ENCODE data around the gene KRTAP22-1.

The KRTAP22-1 gene

DNA sequence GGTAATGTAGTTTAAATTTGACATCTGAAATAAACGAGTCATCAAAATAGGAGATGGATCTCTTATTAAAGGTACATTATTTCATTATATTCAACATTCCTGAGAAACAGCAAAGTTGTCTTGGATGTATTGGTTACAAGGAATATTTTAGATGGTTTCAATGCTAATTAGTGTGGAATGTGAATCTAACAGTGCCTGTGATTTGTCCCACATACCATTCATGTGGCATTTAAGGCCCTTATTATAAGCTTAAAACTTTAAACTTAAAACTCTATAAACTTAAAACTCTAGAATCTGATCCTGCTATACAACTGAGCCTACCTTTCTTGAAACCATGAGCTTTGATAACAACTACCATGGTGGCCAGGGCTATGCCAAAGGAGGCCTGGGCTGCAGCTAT is at the start of gene KRTAP22-1:
Gene KRTAP22-1 (plus strand): TSS at position 301 of the 400 bp plus-strand sequence.
- no peak for DNase-seq

DNA sequence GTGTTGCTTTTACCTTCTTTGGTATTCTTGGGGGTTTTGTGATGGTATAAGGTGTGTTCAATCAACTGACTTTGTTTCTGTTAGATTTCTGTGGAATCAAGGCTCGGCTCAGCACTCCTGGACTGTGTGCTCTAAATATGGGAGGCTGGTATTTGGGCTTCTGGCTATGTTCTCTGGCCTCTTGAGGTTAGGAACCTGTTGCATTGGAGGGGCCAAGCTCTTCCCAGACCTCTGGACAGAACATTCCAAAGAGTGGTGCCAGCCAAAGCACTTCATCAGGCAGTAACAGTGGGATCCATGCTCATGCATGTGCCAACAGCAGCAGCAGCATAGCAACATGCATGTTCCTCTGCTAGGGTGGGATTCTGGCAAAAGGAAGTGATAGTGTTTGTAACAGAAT is 48.1 kb upstream of the KRTAP22-1 start:
- no peak for DNase-seq

GRCh38 chr21:30555095-30555494 is 45.8 kb upstream of the KRTAP22-1 start:
- DNase-seq, result no peak

- DNase-seq, result no peak
Measured at GRCh38 chr21:30561264-30561895, 39.5 kb upstream of the KRTAP22-1 start, which contains the start of gene KRTAP19-7. Gene KRTAP19-7, minus strand, starts transcription at chr21:30561314. Its CDS starts 25 bp downstream, at chr21:30561289.

DNA sequence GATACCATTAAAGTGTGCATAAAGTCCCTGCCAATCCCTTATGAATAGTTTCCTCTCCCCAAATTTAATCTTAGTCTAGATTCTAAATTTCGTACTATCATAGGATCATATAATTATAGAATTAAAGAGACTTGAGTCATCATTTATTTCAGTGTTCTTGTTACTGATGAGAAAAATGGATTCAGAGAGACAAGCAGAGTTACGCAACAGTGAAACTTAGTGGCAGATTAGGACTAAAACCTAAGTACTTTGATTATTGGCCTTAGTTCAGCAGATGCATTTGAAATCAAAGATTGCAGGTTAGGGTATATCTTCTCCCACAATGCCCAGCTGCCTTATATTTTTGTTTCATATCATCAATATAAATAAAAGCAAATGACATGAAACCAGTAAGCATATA is 38.9 kb upstream of the KRTAP22-1 start:
- DNase-seq, result no peak

DNA sequence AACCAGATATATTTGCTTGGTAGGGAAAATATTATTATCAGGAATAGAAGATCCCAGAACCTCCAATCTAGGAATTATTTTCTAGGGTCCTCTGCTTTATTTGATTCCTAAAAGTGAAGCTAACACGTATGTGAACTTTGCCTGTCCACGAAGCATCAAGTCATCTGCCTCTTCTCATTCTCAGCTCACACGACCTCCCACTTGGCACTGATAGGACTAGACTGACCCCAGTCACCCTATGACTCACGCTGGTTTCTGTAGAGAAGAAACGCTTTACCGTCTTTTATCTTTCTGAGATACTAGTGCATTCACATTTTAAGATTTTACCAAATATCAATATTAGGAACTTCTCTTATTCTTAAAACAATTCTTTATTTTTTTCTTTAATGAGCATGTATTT is 37.8 kb upstream of the KRTAP22-1 start:
- DNase-seq, result no peak

GRCh38 chr21:30563630-30564029 is 37.3 kb upstream of the KRTAP22-1 start:
- no peak for DNase-seq

GRCh38 chr21:30567617-30568016 is 33.3 kb upstream of the KRTAP22-1 start:
- DNase-seq, result no peak

DNA sequence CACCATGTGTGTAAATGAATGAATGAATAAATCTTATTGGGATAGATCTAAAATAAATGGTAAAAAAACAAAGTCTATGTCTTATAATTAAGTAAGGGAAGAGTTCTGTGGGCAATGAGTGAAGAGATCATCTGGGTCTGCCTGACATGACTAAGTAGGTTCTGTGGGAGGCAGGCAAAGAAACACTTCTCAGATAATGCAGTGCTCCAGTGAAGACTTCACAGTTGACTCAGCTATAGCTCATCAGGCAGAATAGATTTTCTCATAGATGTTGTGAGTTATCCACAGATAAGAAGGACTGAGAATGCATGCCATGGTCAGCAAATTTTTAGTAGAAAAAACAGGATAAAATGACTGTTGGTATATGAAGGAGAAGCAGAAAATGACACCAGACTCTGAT is 23.1 kb upstream of the KRTAP22-1 start:
- DNase-seq, result no peak

- no peak for DNase-seq
Measured at GRCh38 chr21:30579346-30579745, 21.5 kb upstream of the KRTAP22-1 start.

GRCh38 chr21:30580132-30580531 is 20.8 kb upstream of the KRTAP22-1 start:
- DNase-seq, result no peak

GRCh38 chr21:30582870-30583269 is 18.0 kb upstream of the KRTAP22-1 start:
- no peak for DNase-seq

- DNase-seq, result no peak
Measured at GRCh38 chr21:30590297-30590696, 10.6 kb upstream of the KRTAP22-1 start, which contains the start of gene KRTAP22-2. Gene KRTAP22-2, minus strand, starts transcription at chr21:30590397.

DNA sequence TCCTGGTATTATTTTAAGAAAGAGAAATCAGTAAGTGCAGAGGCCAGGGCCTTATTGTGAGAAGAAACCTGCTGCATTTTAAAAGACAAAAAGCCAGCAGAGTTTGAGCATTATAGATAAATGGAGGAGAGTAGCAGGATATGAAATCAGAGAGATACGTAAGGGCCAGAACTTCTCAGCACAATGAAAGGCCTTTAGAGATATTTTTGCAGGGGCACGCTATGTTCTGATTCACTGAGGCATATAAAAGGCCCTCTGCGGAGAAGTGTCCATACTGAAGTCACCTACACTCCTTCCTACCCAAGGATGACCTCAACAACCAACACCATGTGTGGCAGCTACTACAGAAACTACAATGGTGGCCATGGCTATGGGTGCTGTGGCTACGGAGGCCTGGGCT is 8.7 kb upstream of the KRTAP22-1 start, which contains the start of gene KRTAP6-3:
Gene KRTAP6-3 (plus strand): TSS at position 301 of the 400 bp plus-strand sequence. CDS start 6 bp downstream, at position 307.
- DNase-seq, result no peak

GRCh38 chr21:30598802-30599201 is 2.1 kb upstream of the KRTAP22-1 start, which contains the start of gene KRTAP6-2:
Gene KRTAP6-2, minus strand, starts transcription at chr21:30598902. Its CDS starts 28 bp downstream, at chr21:30598874.
- DNase-seq, result no peak

DNA sequence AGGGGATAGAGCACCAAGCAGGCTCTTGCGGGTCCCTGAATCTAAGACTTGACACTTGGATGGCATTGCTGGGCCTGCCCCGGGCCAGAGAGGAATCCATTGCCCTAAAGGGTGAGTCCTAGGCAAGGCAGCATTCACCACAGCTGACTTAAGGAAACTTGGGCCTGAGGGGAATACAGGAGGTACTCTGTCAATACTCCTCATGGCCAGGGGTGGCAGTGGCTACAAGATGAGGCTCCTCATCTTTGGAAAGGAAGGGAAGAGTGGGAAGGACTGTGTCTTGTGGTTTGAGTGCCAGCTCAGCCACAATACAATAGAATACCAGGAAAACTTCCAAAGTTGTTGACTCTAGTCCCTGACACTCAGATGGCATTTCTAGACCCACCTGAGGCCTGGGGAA is 5.1 kb downstream of the KRTAP22-1 start:
- no peak for DNase-seq

- no peak for DNase-seq
Measured at GRCh38 chr21:30612132-30612531, 11.2 kb downstream of the KRTAP22-1 start.

GRCh38 chr21:30613836-30614235 is 12.9 kb downstream of the KRTAP22-1 start, which contains the start of gene KRTAP6-1:
Gene KRTAP6-1, minus strand, starts transcription at chr21:30613930. Its CDS starts 26 bp downstream, at chr21:30613904.
- DNase-seq, result no peak

DNA sequence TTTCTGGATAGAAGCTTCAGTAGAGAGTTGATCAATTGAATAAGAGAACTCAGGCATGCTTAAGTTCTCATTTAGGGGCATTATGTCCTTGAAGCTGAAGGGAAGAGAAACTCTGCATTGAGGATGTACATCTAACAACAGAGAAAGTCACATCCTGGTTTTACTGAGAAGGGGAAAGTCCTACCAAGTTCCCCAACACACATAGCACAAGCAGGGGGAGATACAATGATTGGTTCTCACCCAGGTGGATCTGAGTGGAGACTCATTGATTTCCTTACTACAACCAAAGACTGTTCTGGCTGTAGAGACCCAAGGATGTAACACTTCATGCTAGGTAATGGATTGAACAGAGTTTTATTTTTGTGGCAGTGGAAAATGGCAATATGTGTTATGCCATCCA is 14.3 kb downstream of the KRTAP22-1 start:
- no peak for DNase-seq

- no peak for DNase-seq
Measured at GRCh38 chr21:30616125-30616524, 15.2 kb downstream of the KRTAP22-1 start, which contains the start of gene KRTAP20-1. Gene KRTAP20-1, plus strand, starts transcription at chr21:30616425. Its CDS starts 30 bp downstream, at chr21:30616455.

DNA sequence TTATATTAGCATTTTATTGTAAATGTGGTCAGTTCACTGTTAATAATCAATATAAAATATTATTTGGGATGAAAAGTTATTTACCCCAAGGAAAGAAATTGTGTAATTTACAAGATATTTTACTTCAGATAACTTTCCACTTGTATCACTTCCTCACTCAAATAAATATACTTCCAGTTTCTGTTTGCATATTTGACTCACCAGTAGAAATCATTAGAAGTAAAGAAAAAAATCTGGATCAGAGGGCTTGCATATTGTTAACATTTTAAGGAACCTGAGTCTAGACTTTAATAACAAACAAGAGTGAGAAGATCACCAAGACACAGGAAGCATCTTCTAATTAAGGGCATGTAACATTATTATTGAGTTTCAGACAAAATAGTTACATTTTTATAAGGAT is 19.2 kb downstream of the KRTAP22-1 start:
- no peak for DNase-seq

DNA sequence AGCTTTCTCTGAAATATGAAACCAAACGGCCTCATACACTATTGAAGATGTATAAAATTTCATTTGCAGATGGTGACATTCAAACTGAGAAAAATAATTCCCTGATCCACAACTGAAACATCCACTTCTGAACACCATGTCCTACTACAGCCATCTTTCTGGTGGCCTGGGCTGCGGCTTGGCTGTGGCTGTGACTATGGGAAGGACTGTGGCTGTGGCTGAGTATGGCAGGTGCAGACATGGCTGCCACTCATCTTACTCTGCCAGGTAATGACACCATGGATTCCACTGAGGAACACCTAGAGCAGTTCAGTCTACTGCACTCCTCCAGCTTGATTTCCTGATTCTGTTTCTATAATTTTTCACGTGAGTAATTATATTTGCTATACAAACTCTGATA is 19.6 kb downstream of the KRTAP22-1 start, which contains the start of gene KRTAP20-4:
Gene KRTAP20-4 (plus strand): TSS at position 106 of the 400 bp plus-strand sequence.
- no peak for DNase-seq

DNA sequence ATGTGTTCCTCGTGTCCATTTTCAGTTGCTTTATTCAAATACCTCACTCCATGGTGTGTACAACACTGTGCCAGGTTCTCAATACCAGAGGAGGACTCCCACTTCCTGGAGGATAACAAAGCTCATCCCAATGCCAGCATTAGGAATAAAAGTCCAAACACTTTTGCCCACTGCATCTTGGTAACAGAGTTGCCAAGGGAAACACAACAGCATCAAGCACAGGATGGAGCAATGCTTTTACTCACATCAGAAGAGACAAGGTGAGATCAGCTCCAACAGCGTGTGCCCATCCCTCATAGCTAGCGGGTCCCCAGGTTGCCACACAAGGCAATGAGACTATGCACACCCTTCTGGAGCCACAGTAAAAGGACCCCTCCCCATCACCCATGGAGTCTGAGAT is 22.5 kb downstream of the KRTAP22-1 start:
- DNase-seq, result no peak

DNA sequence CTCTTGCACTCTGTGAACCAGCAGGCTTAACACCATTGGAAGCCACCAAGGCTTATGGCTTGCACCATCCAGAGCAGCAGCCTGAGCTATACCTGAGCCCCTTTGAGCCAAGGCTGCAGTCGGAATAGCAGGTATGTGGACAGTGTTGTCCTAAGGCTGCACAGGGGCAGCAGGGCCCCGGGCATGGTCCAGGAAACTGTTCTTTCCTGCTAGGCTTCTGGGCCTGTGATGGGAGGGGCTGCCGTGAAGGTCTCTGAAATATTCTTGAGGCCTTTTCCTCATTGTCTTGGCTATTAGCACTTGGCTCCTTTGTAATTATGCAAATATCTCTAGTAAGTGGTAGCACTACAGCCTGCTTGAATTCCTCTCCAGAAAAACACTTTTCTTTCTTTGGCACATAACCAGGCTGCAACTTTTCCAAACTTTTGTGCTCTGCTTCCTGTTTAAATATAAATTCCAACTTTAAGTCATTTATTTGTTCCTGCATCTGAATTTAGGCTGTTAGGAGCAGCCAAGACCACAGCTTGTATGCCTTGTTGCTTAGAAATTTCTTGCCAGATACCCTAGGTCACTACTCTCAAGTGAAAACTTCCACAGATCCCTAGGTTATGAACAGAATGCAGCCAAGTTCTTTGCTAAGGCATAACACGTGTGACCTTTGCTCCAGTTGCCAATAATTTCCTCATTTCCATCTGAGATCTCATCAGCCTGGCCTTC is 24.7 kb downstream of the KRTAP22-1 start:
- no peak for DNase-seq

All from islet precursor cell (in vitro differentiated cells).